Calu3 (cell line): Measurements from ENCODE around the gene RTP4. TPM values are rescaled to one million over a fixed set of nuclear protein-coding genes. Genes with fewer than 3 reads are reported as not detected.
A peak's percentile ranks its signal among the peaks of the same experiment; 100 is the strongest.

Experiments
- BruUV-seq: library from RNA; stranded (reverse); fragments of 400-500 nt; replicated peaks from 2 replicates; lab custom pipeline; 2021; lab: Mats Ljungman, UMichigan
- CTCF ChIA-PET: fragments of 300-600 bp; sonication (Branson Sonifier 250); formaldehyde crosslinking; loops from one replicate; lab custom pipeline; 2022; ENCODE audit warnings: antibody characterized with exemption; lab: Charles Lee
- DNase-seq: peaks from one replicate; pipeline ENCODE4 v3.0.0; 2022
- H3K27ac Mint-ChIP-seq: one replicate; pipeline ENCODE4 v1.8.0; 2022; ENCODE audit warnings: mixed read lengths; ENCODE audit not compliant: unreplicated experiment
- H3K27me3 Mint-ChIP-seq: one replicate; pipeline ENCODE4 v1.8.0; 2022; ENCODE audit warnings: mixed read lengths; ENCODE audit not compliant: unreplicated experiment
- H3K36me3 Mint-ChIP-seq: one replicate; pipeline ENCODE4 v1.8.0; 2022; ENCODE audit warnings: mild to moderate bottlenecking, moderate library complexity, mixed read lengths; ENCODE audit not compliant: insufficient read depth, unreplicated experiment
- H3K4me1 Mint-ChIP-seq: one replicate; pipeline ENCODE4 v1.8.0; 2022; ENCODE audit warnings: mild to moderate bottlenecking, low read depth, mixed read lengths; ENCODE audit not compliant: unreplicated experiment
- H3K4me3 Mint-ChIP-seq: one replicate; pipeline ENCODE4 v1.8.0; 2022; ENCODE audit warnings: mild to moderate bottlenecking, low read depth, moderate library complexity, mixed read lengths; ENCODE audit not compliant: unreplicated experiment
- H3K9me3 Mint-ChIP-seq: one replicate; pipeline ENCODE4 v1.8.0; 2022; ENCODE audit warnings: low read depth, mixed read lengths; ENCODE audit not compliant: unreplicated experiment
- CTCF ChIP-seq: fragments of 200-600 bp; IDR thresholded peaks from one replicate; pipeline ENCODE4 v1.8.0; 2022; ENCODE audit warnings: antibody characterized with exemption; ENCODE audit not compliant: unreplicated experiment
- intact Hi-C: fragments of 100-400 bp; cut with micrococcal nuclease; formaldehyde crosslinking; loops from one replicate; pipeline ENCODE4 v1.10.0; 2022; ENCODE audit not compliant: unreplicated experiment
- total RNA-seq: library from RNA; stranded (reverse); gene quantifications from 2 replicates; pipeline ENCODE4 v1.2.3, GENCODE V29; 2022

Gene RTP4
- total RNA-seq, 1 experiment from 2014 or later, result 12.3 TPM

DNA sequence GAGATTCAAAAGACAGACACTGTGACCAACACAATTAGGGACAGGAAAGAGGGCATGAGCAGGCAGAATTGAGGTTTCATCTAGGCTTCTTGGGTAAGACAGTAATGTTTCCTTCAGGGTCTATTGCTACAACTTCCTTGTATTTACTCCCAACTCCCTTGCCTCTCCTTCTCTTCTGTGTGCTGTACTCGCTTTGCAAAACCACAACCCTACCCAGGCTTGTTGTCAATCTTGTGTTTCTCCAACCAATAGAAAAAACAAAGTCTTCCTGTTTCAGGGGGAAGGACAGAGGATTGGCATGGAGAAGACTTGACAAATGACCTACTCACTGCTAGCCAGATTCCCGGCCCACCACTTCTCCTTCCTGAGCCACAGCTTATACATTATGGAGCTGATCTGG, 40.3 kb upstream of the RTP4 start:
- Mint-ChIP-seq H3K36me3 (no peaks in the 10 kb centered on the region), H3K27me3 (peaks cover 16% of the 10 kb centered on the region), H3K4me1 (no peaks in the 10 kb centered on the region), H3K27ac (no peak overlapping the region), H3K4me3 (no peak overlapping the region), H3K9me3 (no peaks in the 10 kb centered on the region)
- no peak for DNase-seq
- BruUV-seq, result no TSS peak
- TF ChIP-seq CTCF, result no peak
- intact Hi-C loops, result no loop called here
- CTCF ChIA-PET, result interaction anchor here (0.8 to 1.2 kb wide), 2 partner anchors 208 to 352 kb away, joined by 3 read pairs; no protein-coding TSS in a partner anchor

GRCh38 chr3:187328691-187329090, 39.5 kb upstream of the RTP4 start:
- DNase-seq, result no peak
- Mint-ChIP-seq H3K27ac (no peak overlapping the region), H3K9me3 (no peaks in the 10 kb centered on the region), H3K36me3 (no peaks in the 10 kb centered on the region), H3K27me3 (peaks cover 19% of the 10 kb centered on the region), H3K4me1 (no peaks in the 10 kb centered on the region), H3K4me3 (no peak overlapping the region)
- intact Hi-C loops, result no loop called here
- CTCF ChIA-PET, result interaction anchor here (1.2 kb wide), 1 partner anchor 351 kb away, joined by 3 read pairs; no protein-coding TSS in a partner anchor
- peak; percentile 13 for TF ChIP-seq CTCF
- no TSS peak for BruUV-seq

GRCh38 chr3:187334904-187335303, 33.3 kb upstream of the RTP4 start:
- BruUV-seq, result no TSS peak
- no peak for DNase-seq
- intact Hi-C loops, result no loop called here
- Mint-ChIP-seq H3K27me3 (peaks cover 19% of the 10 kb centered on the region), H3K4me1 (no peaks in the 10 kb centered on the region), H3K4me3 (no peak overlapping the region), H3K27ac (no peak overlapping the region), H3K36me3 (no peaks in the 10 kb centered on the region), H3K9me3 (no peaks in the 10 kb centered on the region)
- TF ChIP-seq CTCF, result no peak
- CTCF ChIA-PET, result no interaction called here

DNA sequence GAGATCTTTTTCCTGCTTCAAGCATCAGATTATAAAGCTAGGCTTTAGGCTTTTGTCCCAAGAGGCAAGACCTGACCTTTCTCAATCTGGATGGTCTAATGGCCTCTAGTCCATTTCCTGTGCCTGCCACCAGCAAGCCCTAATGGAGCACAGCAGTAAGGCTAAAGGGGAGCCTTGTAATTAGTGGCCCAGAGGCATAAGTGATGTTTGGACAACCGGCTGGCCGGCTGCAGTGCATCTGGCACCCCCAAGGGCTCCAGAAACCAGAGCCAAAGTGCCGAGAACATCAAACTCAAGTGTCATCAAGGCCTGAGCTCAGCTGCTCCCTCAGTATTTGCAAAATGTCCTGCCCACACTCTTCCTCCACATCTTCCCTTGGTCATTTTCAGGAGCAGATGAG, 31.9 kb upstream of the RTP4 start:
- DNase-seq, result no peak
- H3K9me3 Mint-ChIP-seq, result no peaks in the 10 kb centered on the region
- no peaks in the 10 kb centered on the region for H3K36me3 Mint-ChIP-seq
- H3K27me3 Mint-ChIP-seq, result peaks cover 18% of the 10 kb centered on the region
- BruUV-seq, result no TSS peak
- TF ChIP-seq CTCF, result no peak
- H3K27ac Mint-ChIP-seq, result no peak overlapping the region
- H3K4me1 Mint-ChIP-seq, result no peaks in the 10 kb centered on the region
- CTCF ChIA-PET, result no interaction called here
- no peak overlapping the region for H3K4me3 Mint-ChIP-seq
- intact Hi-C loops, result no loop called here
